Measurements from ENCODE around the gene ACIN1.

The ACIN1 gene

GRCh38 chr14:23058654-23059504, 36.1 kb downstream of the ACIN1 start:
- H3K27ac ChIP-seq, result no peak overlapping the region
- TF ChIP-seq CTCF (conservative IDR thresholded peaks at IDR 0.05), result no peak
- no peak for TF ChIP-seq ZFX (IDR thresholded peaks at IDR 0.05)

- peak; percentile 93 for TF ChIP-seq CTCF (conservative IDR thresholded peaks at IDR 0.05)
- no peak for TF ChIP-seq ZFX (IDR thresholded peaks at IDR 0.05)
- peak overlapping the region; percentile 73 for H3K27ac ChIP-seq
Measured at GRCh38 chr14:23057757-23058653, 36.9 kb downstream of the ACIN1 start.

- H3K27ac ChIP-seq, result peak within 1 kb of the TSS; percentile 73
- TF ChIP-seq ZFX (IDR thresholded peaks at IDR 0.05) (no peak), CTCF (conservative IDR thresholded peaks at IDR 0.05) (no peak)
Measured at GRCh38 chr14:23056956-23057756, 37.8 kb downstream of the ACIN1 start, which contains the start of gene CDH24. TSS of gene CDH24 (minus strand) at chr14:23057520. CDS start at chr14:23055733, 1,787 bp downstream.

GRCh38 chr14:23056145-23056955, 38.6 kb downstream of the ACIN1 start:
- TF ChIP-seq CTCF (conservative IDR thresholded peaks at IDR 0.05), result peak; percentile 87
- TF ChIP-seq ZFX (IDR thresholded peaks at IDR 0.05), result no peak
- peak overlapping the region; percentile 73 for H3K27ac ChIP-seq

- TF ChIP-seq ZFX (IDR thresholded peaks at IDR 0.05) (no peak), CTCF (conservative IDR thresholded peaks at IDR 0.05) (no peak)
- no peak overlapping the region for H3K27ac ChIP-seq
Measured at GRCh38 chr14:23055621-23056144, 39.3 kb downstream of the ACIN1 start.

- TF ChIP-seq ZFX (IDR thresholded peaks at IDR 0.05) (no peak), CTCF (conservative IDR thresholded peaks at IDR 0.05) (no peak)
- H3K27ac ChIP-seq, result no peak overlapping the region
Measured at GRCh38 chr14:23055147-23055550, 39.8 kb downstream of the ACIN1 start.

Measured in C4-2B (cell line).